Left ventricle myocardium inferior (tissue), 1 donor: Measurements from ENCODE around the gene GNA14. TPM values are rescaled to one million over a fixed set of nuclear protein-coding genes. Genes with fewer than 3 reads are reported as not detected.
A peak's percentile ranks its signal among the peaks of the same experiment; 100 is the strongest.

Source experiments
- DNase-seq: peaks from one replicate; pipeline ENCODE4 v3.0.0-alpha.2; 2020
- H3K27ac ChIP-seq: fragments of 200-600 bp; replicated peaks from 2 replicates; pipeline ENCODE4 v1.8.0; 2021
- H3K27me3 ChIP-seq: fragments of 200-600 bp; 2 replicates; pipeline ENCODE4 v1.8.0; 2021; ENCODE audit warnings: low read depth
- H3K36me3 ChIP-seq: fragments of 200-600 bp; 2 replicates; pipeline ENCODE4 v1.8.0; 2021
- H3K4me1 ChIP-seq: fragments of 200-600 bp; 2 replicates; pipeline ENCODE4 v1.8.0; 2021
- H3K4me3 ChIP-seq: fragments of 200-600 bp; 2 replicates; pipeline ENCODE4 v1.8.0; 2021; ENCODE audit warnings: mild to moderate bottlenecking, moderate library complexity
- H3K9me3 ChIP-seq: fragments of 200-600 bp; replicated peaks from 2 replicates; pipeline ENCODE4 v1.8.0; 2021
- CTCF ChIP-seq: fragments of 200-600 bp; IDR thresholded peaks from 2 replicates; pipeline ENCODE4 v1.8.0; 2021; ENCODE audit warnings: antibody characterized with exemption, mild to moderate bottlenecking, borderline replicate concordance
- intact Hi-C: fragments of 100-400 bp; cut with micrococcal nuclease; formaldehyde crosslinking; loops from one replicate; pipeline ENCODE4 v1.11.0; 2022
- total RNA-seq: library from RNA; stranded (reverse); fragmentation: NEBNext Ultra II Directional; extraction: Animal tissue kit (Norgen Biotek cat#: 25700); gene quantifications from one replicate; pipeline ENCODE4 v1.2.1, GENCODE V29; 2021
- donor health status: DM: no; HTN: yes; CAD: no; lungs with severe emphysema.

GNA14 gene
- total RNA-seq, 1 donor from 2014 or later = 2.2 TPM

- Histone ChIP-seq H3K27me3 (no peaks in the 10 kb centered on the region), H3K4me1 (peaks cover 50% of the 10 kb centered on the region), H3K27ac (peak overlapping the region; percentile 77), H3K9me3 (no peaks in the 10 kb centered on the region), H3K4me3 (no peak overlapping the region), H3K36me3 (no peaks in the 10 kb centered on the region)
- no peak for DNase-seq
- intact Hi-C loops = loop anchor here (5.0 to 10.0 kb wide), 2 partner anchors 45 to 82 kb away; partner anchors contain the start of gene GNA14
- TF ChIP-seq CTCF = no peak
Measured at GRCh38 chr9:77599492-77599891, 48.6 kb downstream of the GNA14 start.

GRCh38 chr9:77598991-77599390 lies 49.1 kb downstream of the GNA14 start:
- Histone ChIP-seq H3K4me1 (peaks cover 55% of the 10 kb centered on the region), H3K27ac (peak overlapping the region; percentile 77), H3K4me3 (no peak overlapping the region), H3K36me3 (no peaks in the 10 kb centered on the region), H3K9me3 (no peaks in the 10 kb centered on the region), H3K27me3 (no peaks in the 10 kb centered on the region)
- DNase-seq = no peak
- intact Hi-C loops = loop anchor here (5.0 to 10.0 kb wide), 2 partner anchors 46 to 82 kb away; partner anchors contain the start of gene GNA14
- no peak for TF ChIP-seq CTCF

GRCh38 chr9:77598524-77598923 lies 49.6 kb downstream of the GNA14 start:
- H3K27ac ChIP-seq = peak overlapping the region; percentile 77
- H3K9me3 ChIP-seq = no peaks in the 10 kb centered on the region
- peak; percentile 17 for DNase-seq
- no peak overlapping the region for H3K4me3 ChIP-seq
- TF ChIP-seq CTCF = no peak
- H3K27me3 ChIP-seq = no peaks in the 10 kb centered on the region
- intact Hi-C loops = loop anchor here (5.0 to 10.0 kb wide), 2 partner anchors 46 to 81 kb away; partner anchors contain the start of gene GNA14
- H3K36me3 ChIP-seq = no peaks in the 10 kb centered on the region
- peaks cover 57% of the 10 kb centered on the region for H3K4me1 ChIP-seq

GRCh38 chr9:77597057-77597456 lies 51.1 kb downstream of the GNA14 start:
- Histone ChIP-seq H3K27me3 (no peaks in the 10 kb centered on the region), H3K4me3 (no peak overlapping the region), H3K36me3 (no peaks in the 10 kb centered on the region), H3K27ac (peak overlapping the region; percentile 77), H3K9me3 (no peaks in the 10 kb centered on the region), H3K4me1 (peaks cover 57% of the 10 kb centered on the region)
- no peak for DNase-seq
- TF ChIP-seq CTCF = no peak
- intact Hi-C loops = loop anchor here (5.0 to 10.0 kb wide), 2 partner anchors 48 to 80 kb away; partner anchors contain the start of gene GNA14

GRCh38 chr9:77595426-77596095 lies 52.6 kb downstream of the GNA14 start:
- intact Hi-C loops = loop anchor here (5.0 to 10.0 kb wide), 2 partner anchors 49 to 78 kb away; partner anchors contain the start of gene GNA14
- TF ChIP-seq CTCF = no peak
- DNase-seq = no peak
- no peaks in the 10 kb centered on the region for H3K36me3 ChIP-seq
- peaks cover 57% of the 10 kb centered on the region for H3K4me1 ChIP-seq
- H3K4me3 ChIP-seq = no peak overlapping the region
- H3K27me3 ChIP-seq = no peaks in the 10 kb centered on the region
- H3K27ac ChIP-seq = peak overlapping the region; percentile 77
- H3K9me3 ChIP-seq = no peaks in the 10 kb centered on the region
